ENCODE results near the gene DLX4. TPM values are rescaled to one million over a fixed set of nuclear protein-coding genes. Genes with fewer than 3 reads are reported as not detected.
A peak's percentile ranks its signal among the peaks of the same experiment; 100 is the strongest.

Gene DLX4
- total RNA-seq, 1 donor from 2014 or later = 1.2 TPM

GRCh38 chr17:49993423-49994060, 24.6 kb downstream of the DLX4 start:
- no peaks in the 10 kb centered on the region for H3K9me3 ChIP-seq
- peaks cover 34% of the 10 kb centered on the region for H3K4me1 ChIP-seq
- intact Hi-C loops (cut with DNase I) = loop anchor here (5.0 to 10.0 kb wide), 2 partner anchors 111 to 439 kb away; no protein-coding TSS in a partner anchor
- DNase-seq (ENCODE audit: extremely low spot score in 2 of 2) = no peak
- H3K4me3 ChIP-seq = peak overlapping the region; percentile 39 to 48
- no peak overlapping the region for H3K27ac ChIP-seq
- no peaks in the 10 kb centered on the region for H3K36me3 ChIP-seq
- TF ChIP-seq CTCF (IDR thresholded peaks at IDR 0.05) (no peak), POLR2AphosphoS5 (IDR thresholded peaks at IDR 0.05; ENCODE audit: insufficient read depth in 1 of 2, low read depth in 1 of 2) (no peak), POLR2A (IDR thresholded peaks at IDR 0.05) (no peak)
- H3K27me3 ChIP-seq = no peaks in the 10 kb centered on the region

DNA sequence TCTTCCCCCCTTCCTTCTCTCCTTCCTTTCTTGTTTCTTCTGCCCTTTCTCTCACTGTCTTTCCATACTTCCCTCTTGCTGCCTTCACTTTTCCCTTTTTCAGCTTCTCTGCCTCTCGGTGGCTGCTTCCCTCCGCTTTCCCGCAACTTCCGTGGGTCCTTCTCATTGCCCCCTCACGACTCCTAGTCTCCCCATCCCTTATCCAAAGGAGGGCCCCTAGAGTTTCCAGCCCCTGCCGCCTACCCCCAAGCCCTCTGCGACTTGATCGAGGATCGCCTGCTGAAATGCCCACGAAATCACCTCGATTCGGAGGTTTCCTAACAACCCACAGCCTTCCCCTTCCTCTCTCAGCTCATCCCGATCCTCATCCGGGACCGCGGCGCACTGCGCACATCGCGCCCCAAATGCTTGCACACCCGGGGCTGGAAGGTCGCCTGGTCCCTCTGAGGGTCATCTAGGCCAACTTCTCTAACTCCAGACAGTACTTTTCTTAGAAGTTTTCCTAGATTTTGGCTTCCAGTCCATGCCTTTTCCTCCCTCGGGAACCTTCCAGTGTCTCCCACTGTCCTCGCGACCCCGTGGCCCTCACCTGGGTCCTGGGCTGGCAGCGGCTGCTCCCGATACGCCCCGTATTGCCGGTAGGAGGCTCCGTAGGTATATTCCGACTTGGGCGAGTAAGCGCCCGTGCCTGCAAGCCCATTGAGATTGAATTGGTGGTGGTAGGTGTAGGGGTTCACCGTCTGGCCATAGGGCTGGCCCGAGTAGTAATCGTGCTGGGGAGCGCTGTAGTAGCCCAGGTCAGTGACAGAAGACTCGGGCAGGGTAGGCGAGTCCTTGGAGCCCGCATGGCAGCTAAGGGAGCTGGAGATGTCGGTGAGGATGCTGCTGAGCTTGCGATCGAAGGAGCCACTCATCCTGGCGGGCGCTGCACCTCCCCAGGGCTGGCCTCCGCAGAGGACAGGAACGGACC, 25.4 kb downstream of the DLX4 start:
- no peak for DNase-seq (ENCODE audit: extremely low spot score in 2 of 2)
- Histone ChIP-seq H3K36me3 (no peaks in the 10 kb centered on the region), H3K27ac (peak overlapping the region; percentile 4), H3K4me3 (peak overlapping the region; percentile 39 to 48), H3K9me3 (no peaks in the 10 kb centered on the region), H3K27me3 (no peaks in the 10 kb centered on the region), H3K4me1 (peaks cover 34% of the 10 kb centered on the region)
- no peak for TF ChIP-seq POLR2A (IDR thresholded peaks at IDR 0.05)
- TF ChIP-seq POLR2AphosphoS5 (IDR thresholded peaks at IDR 0.05; ENCODE audit: insufficient read depth in 1 of 2, low read depth in 1 of 2) = no peak
- no peak for TF ChIP-seq CTCF (IDR thresholded peaks at IDR 0.05)
- intact Hi-C loops (cut with DNase I) = loop anchor here (5.0 to 10.0 kb wide), 4 partner anchors 112 to 440 kb away; no protein-coding TSS in a partner anchor

DNA sequence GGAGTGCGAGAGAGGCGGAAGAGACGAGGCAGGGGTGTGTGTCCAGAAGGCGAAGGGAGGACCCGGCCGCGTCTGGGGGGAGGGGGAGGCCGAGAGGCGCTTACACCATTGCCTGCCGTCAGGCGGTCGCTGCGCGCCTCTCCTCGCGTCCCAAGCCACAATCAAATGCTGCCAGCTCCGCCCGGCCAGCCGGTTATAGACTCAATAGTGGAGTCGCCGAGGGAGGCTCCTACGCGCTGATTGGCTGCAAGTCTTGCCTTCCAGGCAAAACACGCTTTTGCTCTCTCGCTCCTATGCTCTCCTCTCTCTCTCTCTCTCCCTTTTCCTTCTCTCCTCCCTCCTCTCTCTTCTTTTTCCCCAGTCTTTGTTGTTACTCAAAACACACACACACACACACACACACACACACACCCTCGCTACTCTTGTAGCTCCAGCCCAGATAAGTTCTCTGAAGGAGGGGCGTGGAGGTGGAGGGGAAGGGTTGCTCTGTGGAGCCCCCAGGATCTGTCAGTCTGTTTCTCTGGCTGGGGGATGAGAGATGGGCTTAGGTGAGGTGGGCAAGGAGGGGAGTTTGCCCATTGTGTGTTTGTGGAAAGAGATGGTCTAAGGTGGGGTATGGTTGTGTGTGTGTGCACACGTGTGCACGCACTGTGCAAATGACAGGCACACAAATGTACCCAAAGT, 26.2 kb downstream of the DLX4 start, which contains the start of gene DLX3:
Gene DLX3 (minus strand): TSS at position 170 of the 684 bp plus-strand sequence. CDS start 226 bp downstream, outside the sequence.
- H3K4me1 ChIP-seq = peaks cover 34% of the 10 kb centered on the region

GRCh38 chr17:49996121-49996494, 27.1 kb downstream of the DLX4 start:
- H3K27me3 ChIP-seq = no peaks in the 10 kb centered on the region
- no peak for DNase-seq (ENCODE audit: extremely low spot score in 2 of 2)
- TF ChIP-seq POLR2A (IDR thresholded peaks at IDR 0.05) = no peak
- TF ChIP-seq CTCF (IDR thresholded peaks at IDR 0.05) = no peak
- TF ChIP-seq POLR2AphosphoS5 (IDR thresholded peaks at IDR 0.05; ENCODE audit: insufficient read depth in 1 of 2, low read depth in 1 of 2) = no peak
- no peak overlapping the region for H3K27ac ChIP-seq
- peaks cover 34% of the 10 kb centered on the region for H3K4me1 ChIP-seq
- H3K4me3 ChIP-seq = no peak overlapping the region
- no peaks in the 10 kb centered on the region for H3K9me3 ChIP-seq
- no peaks in the 10 kb centered on the region for H3K36me3 ChIP-seq
- intact Hi-C loops (cut with DNase I) = loop anchor here (5.0 to 10.0 kb wide), 3 partner anchors 134 to 441 kb away; no protein-coding TSS in a partner anchor

More for the DNA sequence above, 26.2 kb downstream of the DLX4 start, which contains the start of gene DLX3:
- H3K27me3 ChIP-seq = no peaks in the 10 kb centered on the region
- H3K9me3 ChIP-seq = no peaks in the 10 kb centered on the region
- DNase-seq (ENCODE audit: extremely low spot score in 2 of 2) = no peak
- no peaks in the 10 kb centered on the region for H3K36me3 ChIP-seq
- peak within 1 kb of the TSS; percentile 39 to 48 for H3K4me3 ChIP-seq
- intact Hi-C loops (cut with DNase I) = loop anchor here (5.0 to 10.0 kb wide), 3 partner anchors 133 to 440 kb away; no protein-coding TSS in a partner anchor
- TF ChIP-seq POLR2AphosphoS5 (IDR thresholded peaks at IDR 0.05; ENCODE audit: insufficient read depth in 1 of 2, low read depth in 1 of 2) (peak in 1 of 2 donors; percentile 67), CTCF (IDR thresholded peaks at IDR 0.05) (no peak), POLR2A (IDR thresholded peaks at IDR 0.05) (peak in 1 of 2 donors; percentile 24)
- peak within 1 kb of the TSS; percentile 4 for H3K27ac ChIP-seq

Measured in vagina (tissue), 2 donors.